Hepatocyte (in vitro differentiated cells): ENCODE data around the gene DHFR. TPM values are rescaled to one million over a fixed set of nuclear protein-coding genes. Genes with fewer than 3 reads are reported as not detected.

Experiments used
- DNase-seq: peaks from one replicate; pipeline ENCODE4 v3.0.0-alpha.2; 2016; ENCODE audit warnings: low spot score
- H2AFZ ChIP-seq: fragments of 200-600 bp; sonication (generic); 2 replicates; pipeline ENCODE4 v1.6.0; 2016; ENCODE audit warnings: antibody characterized with exemption, mild to moderate bottlenecking
- H3K27ac ChIP-seq: fragments of 200-600 bp; sonication (generic); 2 replicates; pipeline ENCODE4 v1.5.1; 2016; ENCODE audit warnings: mild to moderate bottlenecking
- H3K27me3 ChIP-seq: fragments of 200-600 bp; sonication (generic); 2 replicates; pipeline ENCODE4 v1.6.1; 2016
- H3K36me3 ChIP-seq: fragments of 200-600 bp; sonication (generic); replicated peaks from 2 replicates; pipeline ENCODE4 v1.5.1; 2016; ENCODE audit warnings: low read depth; ENCODE audit not compliant: insufficient read depth
- H3K4me1 ChIP-seq: fragments of 200-600 bp; sonication (generic); 2 replicates; pipeline ENCODE4 v1.5.1; 2016; ENCODE audit warnings: mild to moderate bottlenecking, moderate library complexity; ENCODE audit not compliant: insufficient read depth
- H3K4me2 ChIP-seq: fragments of 200-600 bp; sonication (generic); 2 replicates; pipeline ENCODE4 v1.6.0; 2016
- H3K4me3 ChIP-seq: fragments of 200-600 bp; sonication (generic); 2 replicates; pipeline ENCODE4 v1.5.1; 2016; ENCODE audit warnings: mild to moderate bottlenecking
- H3K79me2 ChIP-seq: fragments of 200-600 bp; sonication (generic); 2 replicates; pipeline ENCODE4 v1.6.0; 2017; ENCODE audit warnings: mild to moderate bottlenecking
- H3K9me2 ChIP-seq: fragments of 200-600 bp; sonication (generic); replicated peaks from 2 replicates; pipeline ENCODE4 v1.6.0; 2017; ENCODE audit warnings: mild to moderate bottlenecking; ENCODE audit not compliant: insufficient read depth
- H3K9me3 ChIP-seq: fragments of 200-600 bp; sonication (generic); 2 replicates; pipeline ENCODE4 v1.5.1; 2016; ENCODE audit warnings: low read depth, mild to moderate bottlenecking
- H4K20me1 ChIP-seq: fragments of 200-600 bp; sonication (generic); 2 replicates; pipeline ENCODE4 v1.6.0; 2016; ENCODE audit warnings: mild to moderate bottlenecking; ENCODE audit not compliant: insufficient read depth, poor library complexity, severe bottlenecking
- EZH2 ChIP-seq: fragments of 200-600 bp; sonication (generic); IDR thresholded peaks from 2 replicates; pipeline ENCODE4 v1.6.1; 2016; ENCODE audit warnings: antibody characterized with exemption, mild to moderate bottlenecking, borderline replicate concordance
- EZH2phosphoT487 ChIP-seq: fragments of 200-600 bp; sonication (generic); IDR thresholded peaks from one replicate; pipeline ENCODE4 v1.6.1; 2018; ENCODE audit warnings: antibody characterized with exemption, mild to moderate bottlenecking, low read depth, moderate library complexity; ENCODE audit not compliant: unreplicated experiment, severe bottlenecking
- WGBS: methylation state at CpG from one replicate; pipeline ENCODE4 v1.1.6; 2016; ENCODE audit warnings: low lambda C conversion rate; ENCODE audit errors: missing lambda C conversion rate; 5-methylcytosine and 5-hydroxymethylcytosine counted together
- polyA plus RNA-seq: library from polyadenylated mRNA; unstranded; fragments of >200 nt; fragmentation: Nextera tagmentation; extraction: Ambion mirVana; gene quantifications from 2 replicates; pipeline ENCODE4 v1.2.1, GENCODE V29; 2016
- total RNA-seq: library from RNA; depleted of rRNA; stranded (reverse); fragments of >200 nt; gene quantifications from 2 replicates; pipeline ENCODE4 v1.2.3, GENCODE V29; 2014
- TF ChIP-seq, protein P1 (sequence below): fragments of 200-600 bp; sonication (generic); IDR thresholded peaks from 2 replicates; pipeline ENCODE4 v1.5.1; 2016; ENCODE audit warnings: antibody characterized with exemption, mild to moderate bottlenecking; ENCODE audit not compliant: poor library complexity

Gene DHFR
- total and polyA plus RNA-seq, 2 experiments from 2014 or later, result 7.9 to 26.5 TPM

DNA sequence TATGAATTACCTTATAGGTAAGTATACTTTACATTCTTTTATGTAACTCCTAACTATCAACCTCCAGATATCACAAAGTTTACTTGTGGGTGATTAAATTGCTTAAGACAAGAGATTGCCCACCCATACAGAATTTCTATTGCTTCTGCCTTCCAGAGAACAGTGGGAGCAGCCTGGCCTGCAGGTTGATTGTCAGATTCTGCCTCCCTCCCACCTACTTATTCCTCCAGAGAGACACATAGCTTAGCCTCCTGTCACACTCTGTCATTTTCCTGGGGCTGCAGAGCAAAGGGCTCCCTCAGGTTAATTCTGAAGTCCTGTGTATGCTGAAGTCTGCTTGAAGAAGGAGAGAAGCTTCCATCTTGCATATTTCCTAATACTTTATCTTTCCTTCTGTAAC is 48.5 kb upstream of the DHFR start:
- DNase-seq, result no peak
- Histone ChIP-seq H3K4me3 (no peak overlapping the region), H3K27me3 (no peaks in the 10 kb centered on the region), H3K9me3 (no peaks in the 10 kb centered on the region), H3K36me3 (no peaks in the 10 kb centered on the region), H3K4me2 (no peak overlapping the region), H3K4me1 (peaks cover 3% of the 10 kb centered on the region), H4K20me1 (no peaks in the 10 kb centered on the region), H2AFZ (no peak overlapping the region), H3K79me2 (no peaks in the 10 kb centered on the region), H3K9me2 (no peaks in the 10 kb centered on the region), H3K27ac (no peak overlapping the region)
- TF ChIP-seq EZH2 (no peak), EZH2phosphoT487 (no peak)

- Histone ChIP-seq H3K9me3 (no peaks in the 10 kb centered on the region), H3K27ac (no peak overlapping the region), H3K4me3 (no peak overlapping the region), H2AFZ (no peak overlapping the region), H4K20me1 (no peaks in the 10 kb centered on the region), H3K4me2 (no peak overlapping the region), H3K36me3 (no peaks in the 10 kb centered on the region), H3K79me2 (no peaks in the 10 kb centered on the region), H3K27me3 (no peaks in the 10 kb centered on the region), H3K4me1 (peaks cover 3% of the 10 kb centered on the region), H3K9me2 (no peaks in the 10 kb centered on the region)
- 20% methylated on average over 1 of the region's 1 CpG for WGBS
- no peak for DNase-seq
- TF ChIP-seq EZH2phosphoT487 (no peak), EZH2 (no peak)
- TF ChIP-seq, protein P1, sequence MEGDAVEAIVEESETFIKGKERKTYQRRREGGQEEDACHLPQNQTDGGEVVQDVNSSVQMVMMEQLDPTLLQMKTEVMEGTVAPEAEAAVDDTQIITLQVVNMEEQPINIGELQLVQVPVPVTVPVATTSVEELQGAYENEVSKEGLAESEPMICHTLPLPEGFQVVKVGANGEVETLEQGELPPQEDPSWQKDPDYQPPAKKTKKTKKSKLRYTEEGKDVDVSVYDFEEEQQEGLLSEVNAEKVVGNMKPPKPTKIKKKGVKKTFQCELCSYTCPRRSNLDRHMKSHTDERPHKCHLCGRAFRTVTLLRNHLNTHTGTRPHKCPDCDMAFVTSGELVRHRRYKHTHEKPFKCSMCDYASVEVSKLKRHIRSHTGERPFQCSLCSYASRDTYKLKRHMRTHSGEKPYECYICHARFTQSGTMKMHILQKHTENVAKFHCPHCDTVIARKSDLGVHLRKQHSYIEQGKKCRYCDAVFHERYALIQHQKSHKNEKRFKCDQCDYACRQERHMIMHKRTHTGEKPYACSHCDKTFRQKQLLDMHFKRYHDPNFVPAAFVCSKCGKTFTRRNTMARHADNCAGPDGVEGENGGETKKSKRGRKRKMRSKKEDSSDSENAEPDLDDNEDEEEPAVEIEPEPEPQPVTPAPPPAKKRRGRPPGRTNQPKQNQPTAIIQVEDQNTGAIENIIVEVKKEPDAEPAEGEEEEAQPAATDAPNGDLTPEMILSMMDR, result no peak
Observed at GRCh38 chr5:80701597-80701996, 46.8 kb upstream of the DHFR start.

DNA sequence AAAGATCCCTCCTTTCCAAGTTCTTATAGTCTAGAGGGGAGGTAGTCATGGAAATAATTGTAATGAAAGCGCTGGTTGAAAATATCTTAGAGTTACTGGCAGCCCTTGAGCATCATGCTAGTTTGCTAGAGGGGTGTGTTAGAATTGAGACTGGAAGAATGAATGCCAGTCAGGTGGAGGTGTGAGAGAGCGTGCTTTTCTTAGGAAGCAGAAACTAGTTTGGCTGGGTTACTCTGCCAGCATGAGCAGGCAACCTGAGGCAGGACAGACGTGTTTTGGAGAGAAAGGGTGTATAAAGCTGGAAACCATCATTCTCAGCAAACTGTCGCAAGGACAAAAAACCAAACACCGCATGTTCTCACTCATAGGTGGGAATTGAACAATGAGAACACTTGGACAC is 43.6 kb upstream of the DHFR start:
- H3K9me3 ChIP-seq, result no peaks in the 10 kb centered on the region
- H2AFZ ChIP-seq, result no peak overlapping the region
- no peak overlapping the region for H3K4me3 ChIP-seq
- no peaks in the 10 kb centered on the region for H3K79me2 ChIP-seq
- H3K27ac ChIP-seq, result no peak overlapping the region
- 84% methylated on average over 5 of the region's 5 CpGs for WGBS
- TF ChIP-seq EZH2phosphoT487, result no peak
- no peak for TF ChIP-seq EZH2
- TF ChIP-seq, protein P1, result no peak
- H3K4me2 ChIP-seq, result no peak overlapping the region
- peaks cover 3% of the 10 kb centered on the region for H3K4me1 ChIP-seq
- H4K20me1 ChIP-seq, result no peaks in the 10 kb centered on the region
- DNase-seq, result no peak
- H3K36me3 ChIP-seq, result no peaks in the 10 kb centered on the region
- no peaks in the 10 kb centered on the region for H3K27me3 ChIP-seq
- H3K9me2 ChIP-seq, result no peaks in the 10 kb centered on the region

DNA sequence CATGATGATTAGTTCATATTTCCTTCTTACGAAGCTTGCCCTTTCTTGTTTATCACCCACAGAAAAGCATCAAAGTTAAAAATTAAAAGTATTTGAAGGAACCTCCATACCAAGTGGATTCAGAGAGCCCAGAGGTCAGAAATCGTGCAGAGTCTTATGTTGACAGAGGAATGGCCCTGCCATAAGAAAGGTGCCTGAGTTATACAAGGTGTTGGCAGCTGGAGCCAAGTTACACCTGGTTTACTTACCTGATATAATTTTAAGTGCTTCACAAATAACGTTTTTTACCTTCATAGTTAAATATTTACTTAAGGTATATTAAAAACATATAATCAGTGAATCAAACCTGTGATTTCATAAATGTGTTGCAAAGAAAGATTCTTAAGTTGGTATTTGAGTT is 42.3 kb upstream of the DHFR start:
- H3K36me3 ChIP-seq, result no peaks in the 10 kb centered on the region
- no peaks in the 10 kb centered on the region for H3K79me2 ChIP-seq
- no peak overlapping the region for H3K27ac ChIP-seq
- no peaks in the 10 kb centered on the region for H4K20me1 ChIP-seq
- no peak overlapping the region for H2AFZ ChIP-seq
- DNase-seq, result no peak
- no peak for TF ChIP-seq EZH2phosphoT487
- TF ChIP-seq, protein P1, result no peak
- no peak for TF ChIP-seq EZH2
- 62% methylated on average over 3 of the region's 3 CpGs for WGBS
- H3K9me3 ChIP-seq, result no peaks in the 10 kb centered on the region
- peaks cover 3% of the 10 kb centered on the region for H3K4me1 ChIP-seq
- no peaks in the 10 kb centered on the region for H3K27me3 ChIP-seq
- H3K4me3 ChIP-seq, result no peak overlapping the region
- H3K9me2 ChIP-seq, result no peaks in the 10 kb centered on the region
- no peak overlapping the region for H3K4me2 ChIP-seq
